HG02678 (cell line): ENCODE measurements around the gene PLVAP.

Experiments
- ATAC-seq: cut with Tn5 transposase; IDR thresholded peaks from one replicate; pipeline ENCODE4 v1.9.1; 2021; ENCODE audit warnings: mild to moderate bottlenecking, moderate library complexity; ENCODE audit not compliant: unreplicated experiment

The PLVAP gene

GRCh38 chr19:17334414-17335409 lies 42.4 kb downstream of the PLVAP start, which contains the start of gene ANO8:
Gene ANO8 (minus strand): TSS chr19:17334855. CDS start chr19:17334670, 185 bp downstream.
- peak; percentile 53 for ATAC-seq

- no peak for ATAC-seq
Observed at GRCh38 chr19:17333611-17334413, 43.3 kb downstream of the PLVAP start.

GRCh38 chr19:17332677-17333581 lies 44.2 kb downstream of the PLVAP start:
- no peak for ATAC-seq

- no peak for ATAC-seq
Observed at GRCh38 chr19:17332360-17332676, 44.8 kb downstream of the PLVAP start.

- ATAC-seq = no peak
Observed at GRCh38 chr19:17331045-17331558, 46.0 kb downstream of the PLVAP start.

GRCh38 chr19:17330262-17331044 lies 46.7 kb downstream of the PLVAP start:
- no peak for ATAC-seq

- ATAC-seq = no peak
Observed at GRCh38 chr19:17329366-17330261, 47.5 kb downstream of the PLVAP start.

- ATAC-seq = no peak
Observed at GRCh38 chr19:17328517-17329365, 48.4 kb downstream of the PLVAP start.

GRCh38 chr19:17327654-17328516 lies 49.3 kb downstream of the PLVAP start:
- ATAC-seq = no peak

- no peak for ATAC-seq
Observed at GRCh38 chr19:17327068-17327653, 50.0 kb downstream of the PLVAP start.

- no peak for ATAC-seq
Observed at GRCh38 chr19:17326595-17326966, 50.6 kb downstream of the PLVAP start.

GRCh38 chr19:17325881-17326594 lies 51.1 kb downstream of the PLVAP start:
- no peak for ATAC-seq

GRCh38 chr19:17325133-17325532 lies 52.0 kb downstream of the PLVAP start:
- no peak for ATAC-seq

- no peak for ATAC-seq
Observed at GRCh38 chr19:17324357-17325114, 52.6 kb downstream of the PLVAP start.

- no peak for ATAC-seq
Observed at GRCh38 chr19:17323964-17324332, 53.2 kb downstream of the PLVAP start.
